Right renal cortex interstitium (tissue), 3 donors: Measurements from ENCODE around the gene LRRC61. TPM values are rescaled to one million over a fixed set of nuclear protein-coding genes. Genes with fewer than 3 reads are reported as not detected.

Source experiments
- DNase-seq, 3 donors: peaks; one replicate each; pipeline ENCODE4 v3.0.0-alpha.2; 2013; ENCODE audit warnings: low read depth in 3 of 3, low spot score in 2 of 3
- polyA plus RNA-seq, 3 donors: library from polyadenylated mRNA; unstranded; fragments of 120-200 nt; gene quantifications; one replicate each; pipeline ENCODE4 v1.2.1, GENCODE V29; 2013; ENCODE audit not compliant: insufficient read length in 3 of 3

LRRC61 gene
- polyA plus RNA-seq, 3 donors = 19.8 to 27.1 (median 23.0) TPM

DNA sequence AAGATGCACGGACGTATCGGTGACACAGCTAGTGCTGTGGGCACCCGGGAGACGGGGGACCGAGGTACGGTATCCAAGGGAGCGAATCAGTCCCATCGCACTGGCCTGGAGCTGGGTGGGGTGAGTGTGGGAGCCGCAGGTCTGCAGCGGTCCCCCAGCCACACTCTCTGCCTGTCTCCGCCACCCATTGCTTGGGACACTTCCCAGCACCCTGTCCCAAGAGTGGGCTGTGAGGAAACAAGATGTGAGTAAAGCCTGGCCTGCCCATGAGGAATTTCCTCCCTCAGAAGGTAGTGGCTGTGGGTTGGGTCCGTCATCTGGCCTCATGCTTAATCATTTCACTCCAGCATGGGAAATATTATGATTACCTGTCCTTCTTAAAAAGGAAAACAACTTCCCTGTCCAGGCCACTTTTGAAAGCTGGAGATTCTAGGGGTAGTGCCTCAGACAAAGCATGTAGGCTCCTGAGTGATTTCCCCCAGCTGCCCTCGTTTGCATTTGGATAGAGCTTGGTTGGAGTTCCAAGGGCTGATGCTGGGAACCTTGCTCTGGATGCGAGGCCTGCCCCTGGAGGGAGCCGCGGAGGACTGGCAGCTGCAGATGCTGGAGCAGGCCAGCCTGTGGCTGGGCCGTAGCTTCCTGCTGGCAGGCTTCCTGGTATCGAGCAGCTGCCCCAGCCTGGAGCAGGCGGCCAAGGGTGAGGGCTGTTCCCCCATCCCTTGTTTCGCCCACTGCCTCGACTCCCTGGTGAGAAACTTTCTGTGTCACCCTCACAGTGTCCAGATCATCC is 6.4 kb downstream of the LRRC61 start:
- no peak for DNase-seq

DNA sequence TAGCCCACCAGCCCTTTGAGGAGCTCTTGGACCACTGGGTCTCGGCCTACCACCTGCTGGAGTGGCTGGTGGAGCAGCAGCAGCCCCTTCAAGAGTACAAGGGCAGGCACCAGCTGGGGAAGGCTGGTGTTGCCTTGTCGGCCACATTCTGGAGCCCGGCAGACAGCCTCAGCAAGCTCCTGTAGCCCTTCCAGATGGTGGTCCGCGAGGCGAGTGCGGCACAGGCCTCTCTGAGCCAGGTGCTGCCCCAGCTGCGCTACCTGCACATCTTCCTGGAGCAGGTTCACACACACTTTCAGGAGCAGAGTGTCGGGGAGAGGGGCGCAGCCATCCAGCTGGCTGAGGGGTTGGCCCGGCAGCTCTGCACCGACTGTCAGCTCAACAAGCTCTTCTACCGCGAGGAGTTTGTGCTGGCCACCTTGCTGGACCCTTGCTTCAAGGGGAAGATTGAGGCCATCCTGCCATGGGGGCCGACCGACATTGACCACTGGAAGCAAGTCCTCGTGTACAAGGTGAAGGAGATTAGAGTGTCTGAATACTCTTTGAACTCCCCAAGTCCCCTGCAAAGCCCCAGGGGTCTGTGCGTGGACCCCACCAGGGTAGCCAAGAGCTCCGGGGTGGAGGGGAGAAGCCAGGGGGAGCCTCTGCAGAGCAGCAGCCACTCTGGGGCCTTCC is 7.2 kb downstream of the LRRC61 start:
- no peak for DNase-seq

DNA sequence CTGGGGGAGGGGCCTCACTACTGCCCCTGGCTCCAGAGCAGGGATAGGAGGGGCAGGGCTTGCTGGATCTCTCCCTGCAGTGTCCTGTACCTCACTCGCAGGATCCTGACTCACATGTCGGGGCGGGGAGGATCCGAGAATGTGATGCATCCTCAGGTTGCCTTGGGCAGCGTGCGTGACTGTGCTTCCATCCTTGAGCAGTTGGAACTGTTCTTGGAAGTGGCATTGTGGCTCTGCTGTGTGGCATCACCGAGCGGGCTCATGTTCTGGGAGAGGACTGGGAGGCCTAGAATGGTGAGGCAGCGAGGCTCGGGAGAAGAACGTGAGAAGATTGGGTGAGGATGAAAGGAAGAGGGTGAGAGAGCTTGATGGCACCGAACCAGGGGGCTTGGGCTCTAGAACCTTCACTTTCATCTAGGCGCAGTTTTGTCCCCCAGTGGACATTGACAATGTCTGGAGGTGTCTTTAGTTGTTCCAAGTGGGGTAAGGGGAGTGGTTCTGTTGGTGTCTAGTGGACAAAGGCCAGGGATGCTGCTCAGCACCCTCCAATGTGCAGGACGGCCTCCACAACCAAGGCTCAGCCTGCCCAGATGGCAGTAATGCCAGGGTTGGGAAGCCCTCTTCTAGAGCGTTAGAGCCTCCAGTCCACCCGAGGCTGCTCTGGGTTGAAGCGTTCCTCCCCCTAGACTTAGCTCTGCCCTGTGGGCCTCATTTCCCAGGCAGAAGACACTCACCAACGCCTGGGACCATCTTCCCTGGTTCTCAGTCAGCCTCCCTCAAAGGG is 9.9 kb downstream of the LRRC61 start:
- no peak for DNase-seq

DNA sequence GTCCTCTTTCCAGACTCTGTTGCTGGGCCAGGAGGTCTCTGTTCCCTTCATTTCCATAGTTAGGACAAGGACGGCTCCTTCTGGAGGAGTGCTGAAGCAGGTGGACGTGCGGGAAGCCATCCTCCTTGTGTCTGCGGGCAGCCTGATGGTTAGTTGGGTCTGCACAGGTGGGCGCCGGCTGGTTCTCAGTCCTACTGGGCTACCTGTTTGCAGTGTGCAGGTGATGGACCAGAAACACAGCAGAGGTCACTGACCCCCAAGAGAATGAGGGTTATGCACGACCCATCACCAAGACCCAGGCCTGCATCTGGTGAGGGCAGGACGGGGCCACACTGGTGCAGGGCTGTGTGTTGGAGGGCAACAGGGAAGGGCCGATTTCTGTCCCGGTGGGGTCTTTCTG is 10.5 kb downstream of the LRRC61 start:
- no peak for DNase-seq

DNA sequence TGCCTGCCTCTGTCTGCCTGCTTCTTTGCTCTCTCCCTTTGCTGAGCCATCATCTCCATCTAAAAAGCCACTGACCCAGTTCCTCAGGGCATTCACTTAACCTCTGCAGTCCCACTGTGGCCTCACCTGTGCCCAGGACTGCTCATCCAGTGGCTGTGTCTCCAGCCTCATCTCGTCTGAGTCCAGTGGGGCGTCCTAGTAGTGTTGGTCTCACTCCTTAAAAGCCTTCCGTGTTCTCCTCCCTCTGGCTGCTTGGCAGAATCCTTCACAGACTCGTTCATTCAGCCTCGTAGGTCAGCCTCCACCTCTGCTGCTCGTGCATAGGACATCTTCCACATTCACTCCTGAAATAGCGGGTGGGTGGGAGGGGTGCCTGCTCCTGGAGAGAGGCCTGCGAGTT is 11.0 kb downstream of the LRRC61 start:
- no peak for DNase-seq

DNA sequence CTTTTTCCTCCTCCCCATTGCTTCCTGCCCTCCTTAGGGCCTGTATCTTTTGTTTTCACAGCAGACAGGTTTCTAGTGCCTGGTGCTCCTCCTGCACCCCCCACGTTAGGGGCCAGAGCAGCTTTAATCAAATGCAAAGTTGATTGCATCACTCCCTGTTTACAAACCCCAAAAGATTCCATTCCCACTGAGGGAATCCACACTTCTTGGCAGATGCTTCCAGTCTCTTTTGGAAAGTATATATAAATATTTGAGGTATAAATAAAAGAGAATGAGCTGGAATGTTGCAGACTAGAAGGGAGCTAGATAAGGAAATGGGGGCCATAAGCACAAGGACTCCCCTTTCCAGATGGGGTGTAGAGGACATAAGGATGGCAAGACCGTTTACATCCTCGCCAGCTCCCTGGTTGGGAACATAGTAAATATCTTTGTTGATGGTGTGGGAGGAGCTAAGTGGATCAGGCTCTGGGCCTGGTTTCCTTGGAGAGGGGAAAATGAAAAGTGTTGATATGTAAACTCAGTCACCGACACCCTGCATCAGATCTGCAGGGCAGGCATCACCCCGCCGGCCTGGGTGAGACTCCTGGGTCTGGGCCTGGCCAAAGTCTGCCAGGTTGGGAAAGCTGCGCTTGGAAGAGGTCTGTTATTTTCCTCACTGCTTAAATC is 12.1 kb downstream of the LRRC61 start:
- no peak for DNase-seq

DNA sequence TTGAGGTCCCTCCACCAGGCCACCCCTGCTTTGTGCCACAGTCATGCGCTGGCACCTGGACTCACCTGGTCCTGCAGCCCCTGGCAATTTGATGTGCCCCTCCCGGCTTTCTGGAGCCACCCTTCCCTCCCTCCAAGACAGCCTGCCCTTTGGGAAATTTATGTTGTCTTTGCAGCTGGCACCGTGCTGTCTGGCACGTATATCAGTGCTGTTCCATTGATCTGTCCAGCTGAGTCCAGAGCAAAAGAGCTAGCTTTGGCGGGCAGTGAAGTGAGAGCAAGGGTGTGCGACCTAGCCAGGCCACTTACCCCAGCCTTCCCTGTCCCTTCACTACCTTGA is 12.6 kb downstream of the LRRC61 start:
- no peak for DNase-seq

DNA sequence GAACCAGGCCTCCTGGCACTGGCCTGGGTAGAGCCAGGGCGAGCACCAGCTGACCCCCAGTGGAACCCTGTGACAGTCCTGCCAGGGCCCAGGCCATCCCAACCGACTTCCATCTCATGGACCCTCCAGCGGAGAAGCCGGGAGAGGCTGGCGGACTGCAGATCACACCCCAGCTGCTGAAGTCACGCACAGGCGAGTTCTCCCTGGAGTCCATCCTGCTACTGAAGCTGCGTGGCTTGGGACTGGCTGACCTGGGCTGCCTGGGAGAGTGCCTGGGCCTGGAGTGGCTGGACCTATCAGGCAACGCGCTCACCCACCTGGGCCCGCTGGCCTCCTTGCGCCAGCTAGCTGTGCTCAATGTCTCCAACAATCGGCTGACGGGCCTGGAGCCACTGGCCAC is 13.6 kb downstream of the LRRC61 start:
- no peak for DNase-seq

DNA sequence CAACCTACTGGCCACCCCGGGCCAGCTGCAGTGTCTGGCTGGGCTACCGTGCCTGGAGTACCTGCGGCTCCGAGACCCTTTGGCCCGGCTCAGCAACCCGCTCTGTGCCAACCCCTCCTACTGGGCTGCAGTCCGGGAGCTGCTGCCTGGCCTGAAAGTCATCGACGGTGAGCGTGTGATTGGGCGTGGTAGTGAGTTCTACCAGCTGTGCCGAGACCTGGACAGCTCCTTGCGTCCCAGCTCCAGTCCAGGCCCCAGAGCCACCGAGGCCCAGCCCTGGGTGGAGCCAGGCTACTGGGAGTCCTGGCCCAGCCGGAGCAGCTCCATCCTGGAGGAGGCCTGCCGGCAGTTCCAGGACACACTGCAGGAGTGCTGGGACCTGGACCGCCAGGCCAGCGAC is 14.0 kb downstream of the LRRC61 start:
- DNase-seq = no peak

DNA sequence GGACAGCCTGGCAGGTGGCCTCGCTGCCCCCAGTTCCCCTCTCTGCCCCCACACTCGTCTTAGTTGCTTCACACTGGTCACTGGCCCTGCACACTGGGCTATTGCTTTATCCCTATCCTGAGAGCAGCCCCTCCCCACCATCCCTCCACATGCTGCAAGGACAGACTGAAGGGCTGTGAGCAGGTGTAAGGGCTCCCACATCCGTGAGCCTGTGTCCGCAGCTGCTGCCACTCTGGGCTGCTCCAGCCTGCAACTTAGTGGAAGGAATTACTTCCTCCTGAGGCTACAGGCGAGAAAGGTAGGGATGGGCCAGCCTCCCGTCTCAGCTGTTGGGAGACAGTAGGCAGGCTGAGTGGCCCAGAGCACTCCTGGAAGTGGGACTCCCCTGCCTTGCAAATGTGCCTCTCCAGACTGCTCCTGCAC is 14.5 kb downstream of the LRRC61 start:
- no peak for DNase-seq

DNA sequence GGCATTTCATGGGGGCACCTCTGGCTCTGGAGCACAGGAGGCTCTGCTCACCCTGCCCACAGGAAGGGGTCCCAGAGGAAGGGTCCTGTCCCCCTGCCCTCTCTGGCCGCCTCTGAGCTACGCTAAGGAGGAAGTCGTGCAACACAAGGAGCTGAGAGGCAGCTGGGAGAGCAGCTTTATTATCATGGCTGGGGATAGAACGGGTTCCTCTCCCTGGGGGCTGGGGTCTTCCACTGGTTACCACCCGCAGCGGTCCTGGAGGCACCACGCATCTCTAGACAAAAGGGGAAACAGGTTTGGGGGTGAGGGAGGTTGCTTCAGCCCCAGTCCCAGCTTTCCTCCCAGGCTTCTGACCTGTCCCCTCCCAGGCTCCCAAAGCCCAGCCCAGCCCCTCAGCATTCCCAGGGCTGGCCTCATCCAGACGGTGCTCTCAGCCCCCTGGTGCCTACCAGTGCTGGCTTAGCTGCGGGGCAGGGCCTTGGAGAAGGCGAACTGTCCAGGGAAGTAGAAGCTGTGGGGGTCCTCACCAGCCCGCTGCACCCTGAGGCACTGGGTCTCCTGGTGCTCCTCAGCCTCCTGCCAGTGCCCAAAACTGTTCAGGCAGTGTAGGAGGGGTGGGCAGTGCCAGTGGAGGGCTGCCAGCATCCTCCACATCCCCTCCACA is 15.1 kb downstream of the LRRC61 start:
- DNase-seq = no peak

DNA sequence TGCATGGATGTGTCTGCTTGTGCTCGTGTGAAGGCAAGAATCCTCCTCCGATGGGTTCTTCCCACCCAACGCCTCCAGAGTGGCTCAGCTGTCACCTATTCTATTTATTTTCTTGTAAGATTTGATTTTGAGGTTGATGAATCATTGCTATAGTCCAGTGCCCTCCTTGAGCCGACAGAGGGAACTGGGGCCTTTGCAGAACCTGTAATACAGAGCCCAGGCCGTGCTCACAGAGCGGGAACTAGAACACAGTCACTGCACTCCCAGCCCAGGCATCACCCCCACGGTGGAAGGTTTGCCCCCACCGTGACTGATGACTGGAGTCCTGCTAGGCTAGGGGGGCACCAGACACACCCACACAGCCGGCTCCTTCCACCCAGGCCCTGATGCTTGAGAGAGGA is 16.3 kb downstream of the LRRC61 start:
- DNase-seq = no peak

DNA sequence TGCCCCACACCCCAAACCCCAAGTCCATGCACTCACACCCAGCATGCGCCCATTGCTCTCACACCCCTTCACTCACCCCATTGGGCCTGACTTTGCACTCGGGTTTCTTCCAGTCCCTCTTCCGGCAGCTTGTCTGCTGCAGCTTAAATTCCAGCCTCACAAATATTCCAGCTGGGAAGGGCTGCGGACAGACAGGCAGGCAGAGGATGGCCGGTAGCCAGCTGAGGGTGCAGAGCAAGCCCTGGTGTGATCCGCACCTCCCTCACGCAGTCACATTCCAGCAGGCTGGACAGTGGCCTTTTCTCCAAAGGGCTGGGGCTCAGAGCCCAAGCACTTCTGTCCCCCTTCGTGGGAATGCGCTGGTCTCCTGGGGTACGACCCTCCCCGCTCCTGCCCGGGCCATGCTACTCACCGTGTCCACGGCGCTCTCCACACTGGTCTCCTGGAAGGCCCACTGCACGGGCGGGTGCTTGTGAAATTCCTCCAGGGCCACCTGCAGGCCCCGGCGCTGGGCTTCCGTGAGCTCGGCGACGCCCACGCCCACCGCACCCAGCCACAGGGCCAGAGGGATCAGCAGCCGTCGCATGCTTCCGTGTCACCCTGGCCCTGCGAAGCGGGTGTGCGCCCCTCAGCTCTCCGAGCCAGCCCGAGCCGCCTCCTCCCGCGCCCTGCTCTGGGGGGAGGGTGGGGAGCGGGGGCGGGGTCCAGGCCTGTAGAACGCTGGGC is 17.0 kb downstream of the LRRC61 start:
- no peak for DNase-seq

DNA sequence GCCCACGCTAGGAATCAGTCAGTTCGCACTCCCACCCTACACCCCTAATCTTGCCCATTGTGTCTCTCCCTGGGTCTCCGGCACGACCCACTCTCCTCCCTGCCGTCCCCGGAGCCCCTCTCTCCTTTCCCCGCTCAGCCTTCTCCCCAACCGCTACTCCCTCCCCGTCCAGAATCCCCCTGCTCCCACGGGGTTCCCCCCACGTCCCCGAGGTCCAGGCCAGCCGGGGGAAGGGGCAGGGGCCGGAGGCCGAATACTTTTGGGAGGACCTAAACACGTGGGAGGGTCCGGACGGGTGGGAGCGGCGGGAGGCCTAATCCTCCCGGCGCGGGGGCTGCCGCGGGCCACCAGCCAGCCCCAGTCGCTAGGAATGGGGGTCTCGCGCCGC is 17.7 kb downstream of the LRRC61 start:
- DNase-seq = no peak

DNA sequence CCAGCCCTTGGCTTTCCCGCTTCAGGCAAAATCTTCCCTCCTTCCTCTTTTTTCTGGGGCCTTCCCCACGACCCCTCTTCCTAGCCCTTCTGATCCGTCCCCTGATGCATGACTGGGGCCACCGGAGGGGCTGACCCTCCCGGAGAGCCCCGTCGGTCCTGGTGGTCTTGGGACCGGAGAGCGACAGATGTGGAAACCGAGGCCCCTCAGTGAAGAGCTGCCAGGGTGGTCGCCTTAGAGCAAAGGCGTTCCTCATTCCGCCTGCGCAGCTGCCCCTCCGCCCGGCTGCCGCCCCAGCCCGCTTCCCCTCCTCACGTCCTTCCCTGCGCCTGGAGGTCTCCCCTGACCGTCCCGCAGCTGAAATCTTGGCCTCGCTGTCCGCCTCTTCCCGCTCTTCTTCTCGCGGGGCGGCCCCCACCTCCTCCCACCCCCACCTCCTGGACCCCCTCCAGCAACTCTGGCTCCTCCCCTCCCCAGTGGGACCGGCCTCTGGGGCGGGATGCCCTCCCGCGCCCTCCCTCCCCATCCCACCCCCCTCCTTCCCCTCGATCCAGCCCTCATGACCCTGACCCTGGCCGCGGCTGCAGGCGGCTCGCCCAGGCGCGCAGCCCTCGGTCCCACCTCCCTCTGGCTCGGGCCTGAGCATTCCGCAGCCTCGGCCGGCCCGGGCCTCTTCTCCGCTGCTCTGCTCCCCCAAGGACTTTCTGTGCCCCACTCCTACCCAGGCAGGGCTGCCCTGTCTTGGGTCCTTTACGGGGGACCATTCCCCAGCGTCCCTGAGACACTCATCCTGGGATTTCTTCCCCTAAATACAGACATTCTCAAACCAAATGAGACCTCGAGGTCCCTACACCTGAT is 18.3 kb downstream of the LRRC61 start, which contains the start of gene RARRES2:
Gene RARRES2, minus strand, starts transcription at position 367 of the 858 bp plus-strand sequence. CDS start 1,020 bp downstream, outside the sequence.
- DNase-seq = no peak

DNA sequence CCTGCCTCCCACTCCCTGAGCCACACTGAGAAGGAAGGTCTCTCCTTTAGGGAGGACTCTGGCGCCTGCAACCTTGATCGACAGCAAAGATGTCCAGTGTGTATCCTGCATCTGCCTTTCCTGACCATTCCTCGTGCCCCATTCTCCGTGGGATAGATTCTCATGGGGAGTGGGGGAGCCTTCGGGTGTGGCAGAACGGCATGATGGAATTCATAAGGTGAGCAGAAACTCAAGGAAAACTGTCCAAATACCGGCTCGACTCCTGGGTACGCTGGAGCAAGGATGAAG is 18.9 kb downstream of the LRRC61 start:
- no peak for DNase-seq

DNA sequence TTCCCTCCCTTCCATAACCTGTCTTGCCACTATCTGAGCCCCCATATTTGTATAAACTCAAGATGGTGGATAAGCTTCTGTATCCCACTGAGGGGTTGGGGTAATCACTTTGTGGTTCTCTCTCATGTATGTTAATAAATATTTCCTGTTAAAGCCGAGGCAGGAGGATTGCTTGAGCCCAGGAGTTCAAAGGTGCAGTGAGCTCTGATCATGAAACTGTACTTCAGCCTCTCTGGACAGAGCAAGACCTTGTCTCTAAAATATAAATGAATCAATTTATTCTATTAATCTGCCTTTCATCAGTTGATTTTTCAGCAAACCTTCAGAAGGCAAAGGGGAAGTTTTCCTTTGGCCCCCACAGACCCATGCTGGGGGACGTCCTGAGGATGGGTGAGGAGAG is 20.1 kb downstream of the LRRC61 start:
- no peak for DNase-seq

DNA sequence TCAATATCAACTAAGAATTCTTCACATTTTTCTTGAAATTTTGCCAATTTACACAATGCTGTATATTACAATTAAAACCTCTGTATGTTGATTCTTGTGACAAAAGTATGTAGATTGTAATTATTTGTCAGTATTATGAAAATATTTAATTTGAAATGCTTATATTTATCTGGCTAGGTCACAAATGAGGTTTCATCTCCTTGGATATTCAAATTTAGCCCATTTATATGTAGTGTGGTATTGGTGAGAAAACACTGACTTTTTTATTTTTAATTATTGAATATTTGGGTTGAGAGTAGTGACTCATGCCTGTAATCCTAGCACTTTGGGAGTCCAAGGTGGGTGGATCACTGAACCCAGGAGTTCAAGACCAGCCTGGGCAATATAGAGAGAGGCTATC is 21.1 kb downstream of the LRRC61 start:
- no peak for DNase-seq

DNA sequence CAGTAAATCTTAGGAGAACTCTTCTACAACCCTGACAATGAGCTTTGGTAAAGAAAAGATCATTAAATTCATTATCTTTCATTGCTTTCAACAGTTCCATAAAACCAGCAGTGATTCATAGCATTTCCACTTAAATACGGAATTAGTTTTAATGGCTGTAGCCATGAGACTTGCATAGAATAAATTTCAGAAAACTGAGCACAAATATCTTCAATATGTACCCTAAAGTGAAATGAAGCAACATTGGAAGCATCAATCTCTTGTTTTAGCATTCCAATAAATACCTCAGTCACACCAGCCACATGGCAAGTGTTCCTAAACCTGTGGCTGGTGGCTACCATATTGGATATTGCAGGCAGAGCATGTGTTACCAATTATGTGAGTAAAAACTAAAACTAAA is 21.9 kb downstream of the LRRC61 start:
- DNase-seq = no peak
